Hematopoietic multipotent progenitor cell (in vitro differentiated cells): ENCODE results near the gene OXCT2. TPM values are rescaled to one million over a fixed set of nuclear protein-coding genes. Genes with fewer than 3 reads are reported as not detected.
A peak's percentile ranks its signal among the peaks of the same experiment; 100 is the strongest.
"Not testable (repeated sequence)": the region's sequence is repeated elsewhere in the genome, so short reads cannot be mapped to it uniquely, and the experiment has no call there.

Experiments used
- DNase-seq, 3 donors: peaks; one replicate each; pipeline ENCODE4 v3.0.0-alpha.2; 2011 to 2015; ENCODE audit warnings: low read depth in 2 of 3, low spot score in 2 of 3
- total RNA-seq: library from RNA; depleted of rRNA; stranded (reverse); fragments of >200 nt; gene quantifications from one replicate; pipeline ENCODE4 v1.2.3, GENCODE V29; 2012

OXCT2 gene
- total RNA-seq, 1 donor = 1.6 TPM

- not testable (repeated sequence) for DNase-seq
These were observed 7.4 kb downstream of the OXCT2 start for GRCh38 chr1:39763619-39764374.

GRCh38 chr1:39762550-39763540 is 8.3 kb downstream of the OXCT2 start:
- DNase-seq = no peak

- DNase-seq = no peak
These were observed 9.4 kb downstream of the OXCT2 start for GRCh38 chr1:39761557-39762260.

- no peak for DNase-seq
These were observed 10.1 kb downstream of the OXCT2 start for GRCh38 chr1:39761016-39761415.

GRCh38 chr1:39760074-39761008 is 10.8 kb downstream of the OXCT2 start:
- DNase-seq = no peak

GRCh38 chr1:39759436-39759726 is 11.8 kb downstream of the OXCT2 start:
- DNase-seq = no peak

- no peak for DNase-seq
These were observed 12.4 kb downstream of the OXCT2 start for GRCh38 chr1:39758556-39759435.

GRCh38 chr1:39757501-39757900 is 13.6 kb downstream of the OXCT2 start:
- DNase-seq = peak in 2 of 3 donors; percentile 67 to 86

GRCh38 chr1:39755965-39756659 is 15.0 kb downstream of the OXCT2 start:
- DNase-seq = no peak

- DNase-seq = no peak
These were observed 16.1 kb downstream of the OXCT2 start for GRCh38 chr1:39754906-39755504.

GRCh38 chr1:39754026-39754570 is 17.1 kb downstream of the OXCT2 start:
- DNase-seq = no peak

- DNase-seq = no peak
These were observed 17.8 kb downstream of the OXCT2 start for GRCh38 chr1:39753132-39754025.

- no peak for DNase-seq
These were observed 18.4 kb downstream of the OXCT2 start for GRCh38 chr1:39752703-39753102.

- no peak for DNase-seq
These were observed 19.6 kb downstream of the OXCT2 start for GRCh38 chr1:39751595-39751994.

GRCh38 chr1:39745016-39745670 is 26.0 kb downstream of the OXCT2 start:
- DNase-seq = no peak

- peak; percentile 74 to 93 (median 89) for DNase-seq
These were observed 32.4 kb downstream of the OXCT2 start, which contains the start of gene PPIE for GRCh38 chr1:39738622-39739366. Gene PPIE, plus strand, starts transcription at chr1:39738882. Its CDS starts 19 bp downstream, at chr1:39738901.
